HG02840 (cell line): Measurements from ENCODE around the gene MID1.

Source experiments
- ATAC-seq: cut with Tn5 transposase; IDR thresholded peaks from one replicate; pipeline ENCODE4 v1.9.1; 2021; ENCODE audit warnings: mild to moderate bottlenecking, moderate library complexity, moderate number of reproducible peaks; ENCODE audit not compliant: unreplicated experiment, low FRiP score

Gene MID1

DNA sequence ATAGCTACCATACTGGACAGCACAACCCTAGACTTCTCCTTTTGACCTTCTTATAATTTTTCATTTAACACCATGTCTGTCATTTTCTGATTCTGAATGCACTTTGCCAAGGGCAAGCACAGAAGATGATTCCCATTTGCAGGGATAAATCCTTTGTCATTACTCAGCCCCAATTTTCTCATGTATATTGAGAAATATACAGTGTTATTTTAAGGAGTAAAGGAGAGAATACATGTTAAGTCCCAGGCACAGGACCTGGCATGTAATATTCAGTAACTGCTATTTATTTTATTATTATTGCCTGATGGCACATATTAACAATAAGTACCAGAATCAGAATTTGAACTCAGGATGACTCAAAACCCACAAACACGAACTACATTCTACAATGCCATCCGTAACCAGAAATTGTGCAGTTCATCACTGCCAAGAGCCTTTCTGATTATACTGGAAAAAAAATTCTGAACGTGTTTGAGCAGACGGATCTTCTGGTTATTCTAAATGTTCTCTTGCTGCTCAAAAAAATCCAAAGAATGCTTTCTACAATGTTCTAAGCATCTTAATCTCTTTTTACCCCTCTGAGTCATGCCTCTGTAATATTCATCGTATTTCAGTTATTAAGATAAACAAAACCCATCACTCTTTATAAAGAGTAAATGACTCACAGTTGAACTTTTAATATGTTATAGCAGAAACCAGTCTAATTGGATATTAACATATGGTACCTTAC, 170.0 kb downstream of the MID1 start:
- no peak for ATAC-seq

DNA sequence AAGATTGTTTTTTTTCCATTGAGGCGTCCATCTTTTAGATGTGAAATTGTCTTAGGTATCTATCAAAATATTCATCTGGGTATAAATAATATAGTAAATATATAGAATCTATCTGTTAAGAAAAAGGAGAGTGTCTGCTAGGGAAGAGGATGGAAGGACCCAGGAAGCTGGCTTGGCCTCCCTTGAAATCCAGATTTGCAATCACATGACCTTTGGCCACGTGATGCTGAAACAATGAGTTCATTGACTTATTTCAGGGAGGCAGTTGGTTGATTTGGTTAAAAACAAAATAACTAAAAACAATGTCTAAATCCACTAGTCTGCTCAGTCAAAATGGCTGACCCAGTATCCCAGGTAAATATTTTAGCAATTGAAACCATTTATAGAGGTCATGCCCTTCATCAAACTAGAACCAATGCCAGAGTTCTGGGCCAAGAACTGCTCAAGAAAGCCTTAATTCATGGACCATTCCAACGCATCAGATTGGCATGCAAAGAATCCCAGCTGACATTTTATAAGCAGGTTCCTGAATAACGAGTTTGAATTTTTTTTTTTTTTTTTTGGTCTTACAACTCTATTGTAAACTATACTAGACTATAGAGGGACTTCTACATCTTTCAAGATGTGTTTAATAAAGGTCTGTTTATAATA, 172.7 kb downstream of the MID1 start:
- ATAC-seq = no peak

DNA sequence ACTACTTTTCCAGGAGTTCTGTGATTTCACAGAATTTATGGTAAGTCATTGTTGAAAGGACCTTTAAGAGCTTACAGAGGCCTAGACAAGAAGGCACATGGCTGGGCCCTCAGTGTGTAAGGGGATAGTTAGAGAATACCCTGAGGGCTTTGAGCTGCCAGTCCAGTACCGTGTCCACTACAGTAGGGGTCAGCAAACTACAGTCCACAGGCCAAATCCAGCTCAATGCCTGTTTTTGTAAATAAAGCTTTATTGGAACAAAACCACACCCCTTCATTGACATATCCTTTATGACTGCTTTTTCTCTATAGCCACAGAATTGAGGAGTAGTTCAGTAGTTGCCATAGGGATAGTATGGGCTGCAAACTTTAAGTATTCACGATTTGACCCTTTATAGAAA, 176.2 kb downstream of the MID1 start:
- ATAC-seq = no peak

DNA sequence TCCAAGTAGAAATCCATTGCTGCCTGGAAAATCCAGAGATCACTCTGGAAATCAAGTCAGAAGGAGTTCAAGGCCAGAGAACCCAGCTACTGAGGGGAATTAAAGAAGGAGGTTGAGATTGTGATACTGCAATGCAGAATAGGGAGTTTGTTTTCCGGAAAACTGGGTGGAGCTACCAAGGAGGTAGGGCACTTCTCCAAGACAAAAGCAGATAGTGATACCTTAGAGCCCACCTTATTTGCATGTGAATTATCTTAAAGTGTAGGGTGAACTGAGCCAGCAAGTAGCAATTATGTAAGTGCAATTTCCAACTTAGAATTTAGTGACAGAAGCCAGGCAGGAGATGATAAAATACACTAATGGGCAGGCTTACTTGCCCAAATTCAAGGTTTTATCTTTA, 178.9 kb downstream of the MID1 start:
- no peak for ATAC-seq

DNA sequence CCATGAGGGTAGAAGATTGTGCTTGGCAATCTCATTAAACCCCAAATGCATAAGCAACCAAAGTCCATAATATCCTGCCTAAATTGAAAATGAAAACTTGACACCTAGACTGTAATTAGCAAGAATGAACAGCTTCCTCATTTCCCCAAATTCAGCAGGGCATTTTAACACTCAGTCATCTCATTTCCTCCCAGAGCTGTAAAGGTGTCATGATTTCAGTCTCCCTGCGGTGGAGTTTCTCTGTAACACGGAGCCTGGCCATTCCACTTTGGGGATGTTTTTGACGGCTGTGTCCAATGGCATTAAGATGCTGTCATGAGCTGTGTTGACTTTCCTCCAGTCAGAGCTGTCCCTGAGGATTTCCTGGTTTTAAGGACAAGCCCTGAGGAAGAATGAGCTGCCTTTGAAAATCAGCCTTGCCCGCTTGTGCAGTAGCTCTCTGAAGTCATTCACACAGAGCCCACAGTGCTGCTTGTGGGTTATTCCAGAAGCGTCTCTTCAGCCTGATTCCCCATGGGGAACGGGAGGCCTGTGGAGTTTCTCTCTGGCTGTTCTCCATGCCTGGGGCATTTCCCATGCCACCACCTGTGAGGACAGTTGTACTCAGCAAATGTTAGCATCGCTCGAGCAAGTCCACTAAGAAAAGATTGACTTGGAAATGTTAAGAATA, 187.0 kb downstream of the MID1 start:
- ATAC-seq = no peak

DNA sequence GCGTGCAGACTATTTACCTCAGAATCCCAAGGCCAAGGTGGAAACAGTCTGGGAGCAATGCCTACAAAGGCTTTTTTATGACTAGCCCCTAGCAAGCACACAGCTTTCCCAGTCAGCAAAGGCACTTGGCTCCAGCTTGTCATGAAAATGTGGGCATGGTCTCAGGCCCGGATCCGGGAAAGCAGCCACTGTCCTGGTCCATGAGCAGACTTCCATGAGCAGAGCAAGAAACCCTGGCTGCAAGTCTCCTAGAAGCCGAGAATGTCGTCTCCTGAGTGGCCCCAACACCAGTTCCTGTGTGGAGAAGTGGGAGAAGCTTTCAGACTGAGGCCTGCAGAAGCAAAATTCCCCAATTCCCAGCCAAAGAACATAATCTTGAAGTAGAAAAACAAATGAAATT, 190.5 kb downstream of the MID1 start:
- ATAC-seq = no peak

DNA sequence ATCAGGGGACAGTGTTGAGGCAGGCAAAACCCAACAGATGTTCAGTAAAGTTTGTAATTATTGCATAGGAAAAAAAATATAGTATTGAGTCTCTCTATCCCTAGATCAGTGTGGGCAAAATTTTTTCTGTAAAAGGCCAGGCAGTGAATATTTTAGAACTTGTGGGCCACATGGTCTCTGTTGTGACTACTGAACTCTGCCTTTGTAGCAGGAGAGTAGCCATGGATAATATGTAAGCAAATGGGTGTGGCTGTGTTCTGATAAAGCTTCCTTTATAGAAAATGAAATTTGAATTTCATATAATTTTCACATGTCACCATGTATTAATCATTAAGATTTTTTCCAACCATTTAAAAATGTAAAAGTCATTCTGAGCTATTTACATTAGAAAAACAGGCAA, 193.1 kb downstream of the MID1 start:
- no peak for ATAC-seq

DNA sequence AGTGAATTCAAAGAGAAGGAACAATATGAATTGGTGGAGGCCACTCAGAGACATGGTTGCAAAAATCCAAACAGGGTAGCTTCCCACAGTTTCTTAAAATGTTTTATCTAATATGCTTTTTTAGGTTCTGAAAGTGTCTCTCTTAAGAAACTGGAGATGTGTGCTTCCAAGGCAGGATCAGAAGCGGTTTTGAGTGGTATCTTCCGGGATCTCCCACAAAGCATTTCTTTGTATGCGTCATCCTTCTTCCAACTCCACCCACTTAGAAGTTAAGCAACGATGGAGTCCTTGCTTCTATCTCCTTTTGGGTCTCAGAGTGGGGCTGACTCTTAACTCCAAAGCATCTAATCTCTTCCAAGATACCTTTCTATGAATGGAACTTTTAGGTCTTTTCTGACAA, 196.7 kb downstream of the MID1 start:
- ATAC-seq = no peak

DNA sequence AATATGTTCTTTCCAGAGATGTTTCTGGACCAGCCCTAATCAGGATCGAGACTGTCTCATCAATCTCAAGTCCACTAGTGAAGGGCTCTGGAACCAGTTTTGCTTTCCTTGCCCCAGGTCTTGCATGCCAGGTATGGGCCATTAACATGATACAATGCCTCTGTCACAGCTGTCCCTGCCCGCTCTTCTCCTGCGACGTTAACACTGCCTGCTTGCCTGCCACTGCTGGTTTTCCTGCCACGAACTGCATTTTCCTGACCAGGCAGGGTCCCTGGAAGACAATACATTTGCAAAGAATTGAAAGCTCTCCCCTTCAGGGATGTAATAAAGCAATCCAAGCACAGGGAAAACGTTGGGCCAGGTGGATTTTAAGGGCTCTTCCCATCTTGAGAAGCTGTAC, 200.3 kb downstream of the MID1 start:
- ATAC-seq = no peak

DNA sequence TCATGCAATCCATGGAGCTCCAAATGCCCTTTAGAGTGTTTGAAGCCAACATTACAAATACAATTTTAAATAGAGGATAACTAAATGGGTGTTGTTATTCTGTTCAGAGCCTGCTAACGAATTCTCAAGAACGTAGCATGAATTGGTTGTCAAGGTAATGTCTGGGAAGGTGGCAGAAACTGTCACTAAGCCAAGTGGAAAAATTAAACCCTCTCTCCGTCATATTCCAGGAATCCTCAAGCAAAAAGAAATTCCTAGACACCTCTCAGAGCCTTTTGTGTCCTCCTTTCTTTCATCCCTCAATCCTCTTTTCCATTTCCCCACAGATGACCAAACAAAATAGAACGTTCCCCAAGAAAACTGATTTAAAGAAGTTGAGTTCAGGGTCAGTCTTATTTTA, 204.0 kb downstream of the MID1 start:
- no peak for ATAC-seq

DNA sequence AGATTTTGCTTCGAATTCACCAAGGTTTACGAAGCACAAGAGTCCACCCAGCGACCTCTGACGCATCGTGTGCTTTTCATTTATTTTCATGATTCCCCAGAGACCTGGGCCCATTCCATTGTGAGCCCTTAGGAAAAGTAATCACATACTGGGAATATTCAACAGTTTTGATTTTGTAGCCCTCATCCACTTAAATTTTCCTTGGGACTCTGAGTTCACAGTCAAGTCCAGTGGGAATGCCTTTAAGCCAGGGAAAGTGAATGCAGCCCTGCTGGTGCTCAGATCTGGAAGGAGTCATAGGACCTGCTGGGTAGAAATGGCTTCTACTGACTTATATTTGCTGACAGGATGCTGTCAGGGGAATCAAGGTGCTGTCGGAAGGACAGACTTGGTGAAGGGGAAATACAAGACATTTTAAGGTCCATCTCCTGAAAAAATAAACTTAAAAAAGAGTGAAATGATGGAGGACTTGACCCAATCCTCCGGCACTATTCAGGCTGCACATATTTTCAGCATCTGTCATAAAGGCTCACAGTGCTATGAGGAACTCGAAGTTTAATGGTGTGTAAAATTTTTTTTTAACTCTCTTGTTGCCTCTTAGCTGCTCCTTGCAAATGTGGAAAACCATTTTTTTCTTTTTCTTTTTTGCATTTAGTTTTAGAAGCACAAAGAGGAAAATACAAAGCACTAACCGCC, 204.9 kb downstream of the MID1 start:
- no peak for ATAC-seq

DNA sequence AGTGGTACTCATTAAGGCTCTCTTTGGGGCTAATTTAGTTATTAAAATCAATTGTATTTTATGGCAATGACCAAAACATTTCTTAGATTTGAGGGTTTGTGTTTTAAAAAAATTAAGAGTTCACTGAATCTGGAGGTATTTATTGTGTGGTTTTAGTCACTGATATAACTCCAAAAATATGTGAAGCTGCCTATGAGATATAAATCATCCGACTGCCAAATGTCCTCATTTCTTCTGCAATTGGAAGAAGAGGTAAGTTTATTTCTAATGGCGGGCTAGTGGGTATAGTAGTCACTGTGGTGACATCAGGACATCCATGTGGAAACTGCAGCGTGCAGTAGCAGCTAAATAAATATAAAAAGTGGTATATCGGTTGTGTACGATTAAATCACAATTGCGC, 205.5 kb downstream of the MID1 start:
- ATAC-seq = no peak

DNA sequence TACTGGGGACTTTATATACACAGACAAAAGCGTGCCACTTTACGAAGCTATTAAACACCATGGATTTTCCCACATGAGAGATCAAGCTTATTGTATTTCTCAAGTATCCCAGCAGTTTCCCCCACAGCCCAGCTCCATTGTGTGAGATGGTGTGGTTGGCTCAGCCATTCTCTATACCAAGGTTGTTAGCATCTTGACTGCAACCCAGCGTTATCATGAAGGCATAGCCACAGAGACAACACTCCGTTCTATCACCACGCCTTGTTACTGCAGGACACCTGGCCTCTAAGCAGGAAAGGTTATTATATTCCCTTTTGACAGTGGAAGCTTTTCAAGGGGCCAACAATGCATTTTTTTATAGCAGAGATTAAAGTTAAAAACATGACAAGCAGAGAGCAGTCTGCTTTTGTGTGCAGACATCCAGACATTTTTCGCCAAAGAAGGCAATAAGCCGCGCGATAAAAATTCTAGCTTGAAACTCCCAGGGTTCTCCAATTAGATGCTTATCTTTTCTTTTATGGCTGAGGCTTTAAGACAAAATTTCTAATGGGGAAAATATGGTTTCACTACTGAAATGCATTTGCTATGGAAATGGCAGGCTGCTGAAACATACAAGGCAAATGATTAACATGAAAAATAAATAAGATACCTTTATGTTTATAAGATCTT, 206.1 kb downstream of the MID1 start:
- ATAC-seq = no peak

DNA sequence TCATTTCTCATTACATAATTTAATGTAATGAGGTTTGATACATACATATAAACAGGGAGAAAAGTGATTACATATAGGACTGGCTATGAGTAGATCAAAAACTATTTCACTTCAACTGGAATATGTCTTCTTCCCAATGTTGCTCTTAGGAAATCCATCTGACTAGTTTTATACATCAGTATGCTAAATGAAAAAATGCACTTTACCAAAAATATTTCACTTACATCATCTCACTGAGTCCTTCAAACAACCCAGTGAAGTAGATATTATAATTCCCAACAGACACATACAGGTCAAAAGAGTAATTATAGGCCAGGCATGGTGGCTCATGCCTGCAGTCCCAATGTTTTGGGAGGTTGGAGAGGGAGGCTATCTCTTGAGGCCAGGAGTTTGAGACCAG, 215.9 kb downstream of the MID1 start:
- ATAC-seq = no peak

DNA sequence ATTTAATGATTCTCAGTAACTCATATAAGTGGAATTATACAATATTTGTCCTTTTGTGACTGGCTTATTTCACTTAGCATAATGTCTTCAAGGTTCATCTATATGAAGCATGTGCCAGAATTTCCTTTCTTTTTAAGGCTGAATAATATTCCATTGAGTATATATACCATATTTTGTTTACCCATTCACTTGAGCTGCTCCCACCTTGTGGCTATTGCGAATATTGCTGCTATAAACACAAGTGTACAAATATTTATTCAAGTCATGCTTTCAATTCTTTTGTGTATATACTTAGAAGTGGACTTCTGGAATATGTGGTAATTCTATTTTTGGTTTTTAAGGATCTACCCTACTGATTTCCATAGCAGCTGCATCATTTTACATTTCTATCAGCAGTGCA, 219.1 kb downstream of the MID1 start:
- no peak for ATAC-seq

DNA sequence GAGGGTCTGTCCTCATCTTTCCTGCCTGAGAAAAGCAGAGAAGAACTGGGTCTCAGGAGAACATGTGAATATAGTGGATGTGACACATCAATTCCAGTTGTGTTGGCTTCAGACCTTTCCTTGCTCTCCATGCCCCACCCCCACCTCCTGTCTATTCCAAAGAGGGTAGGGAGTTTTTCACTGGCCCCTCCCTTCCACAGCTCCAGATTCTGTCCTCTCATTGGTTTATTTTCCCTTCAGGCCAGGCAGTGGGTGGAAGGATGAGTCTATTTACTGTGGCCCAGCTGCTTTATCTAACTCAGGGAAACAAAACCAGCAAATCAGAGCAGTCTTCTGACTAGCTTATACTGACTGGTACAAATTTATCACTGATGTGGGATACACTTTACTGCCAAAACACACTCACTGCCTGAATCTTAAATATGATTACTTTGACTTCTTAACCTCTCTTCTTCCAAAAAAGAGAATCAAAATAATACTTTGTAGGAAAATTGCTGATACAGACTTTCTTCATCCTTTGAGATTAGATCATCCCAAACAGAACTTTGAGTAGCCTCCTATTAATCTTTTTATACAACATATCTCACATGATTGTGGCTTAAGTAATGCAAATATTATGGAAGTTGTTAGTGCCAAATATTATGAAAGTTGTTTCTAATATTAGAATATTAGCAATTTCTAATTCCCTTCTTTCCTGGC, 221.2 kb downstream of the MID1 start:
- no peak for ATAC-seq

DNA sequence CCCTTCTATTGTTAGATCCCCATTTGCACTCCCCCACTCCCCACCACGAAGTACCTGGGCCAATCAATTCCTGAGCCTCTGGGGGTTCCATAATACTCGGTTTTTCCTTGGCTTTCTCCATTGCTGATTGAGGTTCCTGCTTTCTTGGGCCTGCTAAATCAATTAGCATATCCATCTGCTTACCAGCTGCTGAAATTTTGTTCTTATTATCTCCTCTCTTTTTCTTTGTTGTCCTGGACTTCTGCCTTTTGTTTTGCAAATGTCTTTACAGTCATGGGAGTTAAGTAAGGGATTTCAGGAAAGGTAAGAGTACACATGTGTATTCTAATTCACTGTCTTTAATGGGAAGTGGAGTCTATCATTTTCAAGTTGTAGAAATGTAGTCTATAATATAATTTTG, 222.2 kb downstream of the MID1 start:
- no peak for ATAC-seq

DNA sequence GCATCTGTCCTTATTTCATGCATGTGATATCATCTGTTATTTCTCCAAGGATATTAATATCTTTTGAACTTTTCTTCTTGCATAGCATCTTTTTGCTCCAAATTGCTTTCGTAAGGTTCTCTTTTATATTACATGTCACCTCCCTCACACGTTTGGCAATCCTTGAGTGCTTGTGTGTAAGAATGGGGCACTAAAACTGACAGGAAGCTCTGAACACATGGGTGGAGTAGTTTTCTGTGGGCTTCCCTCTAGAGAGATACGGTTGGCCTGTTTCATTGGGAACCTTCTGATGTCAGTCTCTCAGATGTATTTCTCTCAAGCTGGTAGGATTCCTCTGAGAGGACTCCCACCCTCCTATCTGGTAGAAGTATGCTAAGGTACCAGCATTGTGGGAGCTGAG, 223.0 kb downstream of the MID1 start:
- ATAC-seq = no peak

DNA sequence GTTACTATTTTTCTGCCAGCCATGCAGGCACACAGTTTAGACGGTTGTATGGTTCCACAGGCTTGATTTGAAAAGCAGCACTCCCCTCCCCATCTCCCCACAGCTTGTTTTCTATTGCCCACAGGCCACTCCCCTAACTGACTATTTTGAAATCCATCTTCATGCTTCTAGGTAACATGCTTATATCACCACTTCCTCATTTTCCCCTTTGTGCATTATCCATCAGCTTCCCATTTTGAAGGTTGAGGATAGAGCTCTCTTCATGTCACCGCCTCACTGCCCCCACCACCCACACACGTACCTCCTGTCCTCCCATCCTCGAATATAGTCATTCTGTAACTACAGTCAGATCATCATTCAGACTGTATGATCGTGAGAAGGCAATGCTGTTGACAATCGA, 224.7 kb downstream of the MID1 start:
- no peak for ATAC-seq
